GM12891 (cell line): ENCODE data around the gene TCP11.

Experiments
- PAX5 ChIP-seq: IDR thresholded peaks from 2 replicates; pipeline ENCODE4 v1.6.1; 2011; ENCODE audit warnings: low read length, moderate library complexity, mild to moderate bottlenecking; ENCODE audit not compliant: insufficient read depth, severe bottlenecking
- POLR2A ChIP-seq: IDR thresholded peaks from 2 replicates; pipeline ENCODE4 v1.6.1; 2011; ENCODE audit warnings: low read depth, low read length, control low read depth
- POLR2AphosphoS5 ChIP-seq: IDR thresholded peaks from 2 replicates; pipeline ENCODE4 v1.6.1; 2011; ENCODE audit warnings: low read depth, low read length, control low read depth
- POU2F2 ChIP-seq: IDR thresholded peaks from 2 replicates; pipeline ENCODE4 v1.6.1; 2011; ENCODE audit warnings: low read depth, mild to moderate bottlenecking, control low read depth, low read length, moderate library complexity
- SPI1 ChIP-seq: IDR thresholded peaks from 2 replicates; pipeline ENCODE4 v1.6.1; 2011; ENCODE audit warnings: low read depth, low read length, control low read depth
- TAF1 ChIP-seq: IDR thresholded peaks from 2 replicates; pipeline ENCODE4 v1.6.1; 2011; ENCODE audit warnings: low read depth, low read length, control low read depth

GRCh38 chr6:35072698-35073055, 68.5 kb downstream of the TCP11 start:
- TF ChIP-seq POLR2AphosphoS5: no peak
- no peak for TF ChIP-seq POLR2A
- TF ChIP-seq TAF1: no peak
- no peak for TF ChIP-seq POU2F2
- no peak for TF ChIP-seq SPI1
- no peak for TF ChIP-seq PAX5
